Urothelium cell line (cell line): ENCODE data around the gene NKD1.

Experiments used
- DNase-seq: peaks from one replicate; pipeline ENCODE4 v3.0.0; 2011; ENCODE audit warnings: low spot score, mixed read lengths
- FAIRE-seq: peaks from 2 replicates; lab custom pipeline; 2011; peaks lifted over from hg19 to GRCh38; lab: Jason Lieb, UNC

NKD1 gene

GRCh38 chr16:50519001-50519400 is 29.2 kb upstream of the NKD1 start:
- no peak for DNase-seq
- no peak for FAIRE-seq

- DNase-seq (no peak), FAIRE-seq (no peak)
These were observed 28.6 kb upstream of the NKD1 start for GRCh38 chr16:50519602-50520001.

- FAIRE-seq = no peak
- DNase-seq = peak; percentile 44
These were observed 27.5 kb upstream of the NKD1 start for GRCh38 chr16:50520451-50521245.

DNA sequence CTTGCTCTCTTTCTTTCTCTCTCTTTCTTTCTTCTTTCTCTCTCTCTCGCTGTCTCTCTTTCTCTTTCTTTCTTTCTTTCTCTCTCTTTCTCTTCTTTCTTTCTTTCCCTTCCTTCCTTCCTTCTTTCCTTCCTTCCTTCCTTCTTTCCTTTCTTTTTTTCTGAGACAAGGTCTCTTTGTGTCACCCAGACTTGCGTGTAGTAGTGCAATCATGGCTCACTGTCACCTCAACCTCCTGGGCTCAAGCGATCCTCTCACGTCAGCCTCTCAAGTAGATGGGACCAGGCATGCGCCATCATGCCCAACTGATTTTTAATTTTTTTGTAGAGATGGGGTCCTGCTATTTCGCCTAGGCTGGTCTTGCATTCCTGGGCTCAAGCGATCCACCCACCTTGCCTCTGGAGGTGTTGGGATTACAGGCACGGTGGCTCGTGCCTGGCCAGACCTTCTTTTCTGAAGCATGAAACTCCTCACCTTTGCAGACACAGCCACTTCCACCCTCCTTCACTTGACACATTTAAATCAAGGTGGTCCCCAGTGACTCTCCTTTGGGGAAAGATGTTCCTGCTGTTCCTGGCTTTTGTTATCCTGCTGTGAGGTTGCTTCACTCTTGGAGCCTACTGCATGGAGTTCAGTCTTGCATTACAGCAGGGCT is 26.8 kb upstream of the NKD1 start:
- DNase-seq = no peak

DNA sequence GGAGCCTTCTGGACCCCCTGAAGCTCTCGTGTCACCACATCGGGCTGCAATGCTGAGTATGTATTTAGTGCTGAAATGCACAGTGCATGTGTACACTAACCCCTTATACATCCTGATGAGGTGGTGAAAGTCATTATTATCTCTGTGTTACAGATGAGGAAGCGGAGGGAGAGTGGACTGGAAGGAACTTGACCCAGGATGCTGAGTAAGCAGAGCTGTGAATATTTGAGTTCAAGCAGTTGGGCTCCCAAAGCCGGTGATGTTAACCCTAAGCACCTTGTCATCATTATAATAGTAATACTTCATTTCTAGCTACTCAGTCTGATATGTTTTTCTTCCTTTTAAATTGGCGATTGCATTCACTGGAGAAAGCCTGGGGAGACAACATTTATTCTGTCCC is 25.9 kb upstream of the NKD1 start:
- FAIRE-seq = no peak
- DNase-seq = no peak

More for the DNA sequence above, 26.8 kb upstream of the NKD1 start:
- FAIRE-seq = no peak

DNA sequence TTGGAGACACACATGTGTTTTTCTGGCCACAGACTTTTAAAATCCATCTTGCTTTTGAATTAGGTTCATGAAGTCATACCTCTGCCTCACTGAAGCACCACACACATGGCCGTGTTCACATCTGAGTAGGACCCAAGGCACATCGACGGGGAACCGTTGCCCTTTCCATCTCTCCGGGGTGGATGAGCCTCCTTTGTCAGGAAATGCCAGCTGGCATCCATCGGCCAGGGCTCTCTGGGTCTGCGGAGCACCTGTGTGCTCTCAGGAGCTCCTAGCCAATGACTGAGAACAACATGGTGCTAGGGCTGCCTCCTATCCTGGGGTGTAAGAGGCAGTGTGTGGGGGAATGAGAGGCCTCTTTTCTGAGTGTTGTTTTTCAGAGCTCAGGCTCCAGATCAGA is 24.5 kb upstream of the NKD1 start:
- FAIRE-seq = no peak
- DNase-seq = no peak

DNA sequence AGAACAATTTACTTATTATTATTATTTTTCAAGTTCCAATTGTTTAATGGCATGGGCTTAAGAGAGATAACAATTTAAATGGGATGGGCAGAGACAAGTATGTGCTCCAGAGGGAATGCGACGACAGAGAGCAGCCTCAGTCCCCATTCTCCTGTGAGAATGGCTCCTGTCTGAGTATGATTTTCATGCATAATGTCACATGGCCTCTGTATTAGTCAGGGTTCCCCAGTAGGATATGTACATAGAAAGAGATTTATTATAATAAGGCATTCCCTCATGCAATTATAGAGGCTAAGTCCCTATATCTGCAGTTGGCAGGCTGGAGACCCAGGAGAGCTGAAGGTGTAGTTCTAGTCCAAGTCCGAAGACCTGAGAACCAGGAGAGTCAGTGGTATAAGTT is 22.9 kb upstream of the NKD1 start:
- DNase-seq (no peak), FAIRE-seq (no peak)

DNA sequence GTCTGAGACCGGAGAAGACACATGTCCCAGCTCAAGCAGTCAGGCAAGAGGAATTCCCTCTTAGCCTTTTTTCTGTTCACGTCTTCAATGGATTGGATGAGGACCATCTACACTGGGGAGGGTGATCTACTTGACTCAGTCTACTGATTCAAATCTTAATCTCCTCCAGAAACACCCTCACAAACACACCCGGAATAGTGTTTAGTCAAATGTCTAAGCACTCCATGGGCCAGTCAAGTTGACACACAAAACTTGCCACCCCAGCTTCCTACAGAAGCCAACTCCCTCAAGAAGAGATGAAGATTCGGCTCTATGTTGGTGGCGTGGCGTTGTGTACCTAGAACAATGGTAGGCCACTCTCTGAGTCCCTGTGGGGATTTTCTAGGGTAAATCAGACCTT is 22.5 kb upstream of the NKD1 start:
- DNase-seq = no peak
- FAIRE-seq = no peak

- DNase-seq = no peak
- FAIRE-seq = no peak
These were observed 21.9 kb upstream of the NKD1 start for GRCh38 chr16:50526249-50526648.

DNA sequence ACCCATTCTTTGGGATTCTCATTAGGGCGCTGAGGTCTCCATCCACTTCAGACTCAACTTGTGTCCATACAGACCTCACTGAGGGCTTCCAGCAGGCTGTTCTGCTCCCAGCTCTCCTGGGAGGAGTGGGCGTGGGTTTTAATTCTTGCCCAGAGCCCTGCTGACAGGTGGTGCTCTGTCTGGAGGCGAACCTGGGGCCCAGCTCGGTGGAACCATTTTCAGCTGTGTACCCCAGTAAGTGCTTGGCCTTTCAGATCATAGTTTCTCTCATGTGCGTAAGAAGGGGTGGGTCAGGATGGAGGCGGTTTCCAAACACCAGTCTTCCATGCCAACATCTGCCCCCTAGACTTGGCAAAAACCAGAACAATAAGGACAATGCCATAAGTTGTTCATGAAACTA is 21.4 kb upstream of the NKD1 start:
- DNase-seq (no peak), FAIRE-seq (no peak)

GRCh38 chr16:50528820-50529219 is 19.4 kb upstream of the NKD1 start:
- no peak for FAIRE-seq
- no peak for DNase-seq

DNA sequence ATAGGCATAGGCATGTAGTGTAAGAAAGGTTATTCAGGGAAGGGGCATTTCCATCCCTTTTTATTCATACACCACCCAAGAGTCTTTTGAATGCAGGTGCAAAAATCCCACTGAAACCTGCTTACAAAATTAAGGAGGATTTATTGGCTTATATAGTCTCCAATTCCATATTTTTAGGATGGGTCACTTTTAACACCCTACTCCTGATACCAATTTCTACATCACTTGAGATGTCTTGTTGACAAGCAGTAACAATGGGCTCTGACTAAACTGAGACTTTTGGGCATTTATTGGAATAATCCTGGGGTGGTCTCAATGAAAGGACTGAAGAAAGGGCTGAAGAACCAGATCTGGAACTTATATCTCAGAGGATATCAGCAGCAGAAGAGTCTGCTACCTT is 18.9 kb upstream of the NKD1 start:
- no peak for DNase-seq
- no peak for FAIRE-seq

GRCh38 chr16:50530277-50531236 is 17.6 kb upstream of the NKD1 start:
- DNase-seq (no peak), FAIRE-seq (no peak)

- DNase-seq (no peak), FAIRE-seq (no peak)
These were observed 16.8 kb upstream of the NKD1 start for GRCh38 chr16:50531359-50531758.

DNA sequence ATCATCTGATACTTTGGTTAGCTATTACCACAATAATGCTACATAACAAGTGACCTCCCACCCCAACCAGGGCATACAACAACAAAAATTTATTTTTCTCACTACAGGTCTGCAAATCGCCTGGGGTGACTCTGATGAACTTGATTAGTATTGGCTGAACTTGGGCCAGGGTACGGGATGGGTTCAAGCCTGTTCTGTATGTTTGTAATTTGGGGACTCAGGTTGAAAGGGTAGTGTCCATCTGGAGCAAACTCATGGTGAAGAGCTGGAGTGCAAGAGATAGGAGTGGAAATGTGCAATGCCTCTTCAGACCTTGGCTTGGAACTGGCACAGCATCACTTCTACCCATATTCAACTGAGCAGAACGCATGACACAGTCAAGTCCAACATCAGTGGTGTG is 16.3 kb upstream of the NKD1 start:
- FAIRE-seq = no peak

DNA sequence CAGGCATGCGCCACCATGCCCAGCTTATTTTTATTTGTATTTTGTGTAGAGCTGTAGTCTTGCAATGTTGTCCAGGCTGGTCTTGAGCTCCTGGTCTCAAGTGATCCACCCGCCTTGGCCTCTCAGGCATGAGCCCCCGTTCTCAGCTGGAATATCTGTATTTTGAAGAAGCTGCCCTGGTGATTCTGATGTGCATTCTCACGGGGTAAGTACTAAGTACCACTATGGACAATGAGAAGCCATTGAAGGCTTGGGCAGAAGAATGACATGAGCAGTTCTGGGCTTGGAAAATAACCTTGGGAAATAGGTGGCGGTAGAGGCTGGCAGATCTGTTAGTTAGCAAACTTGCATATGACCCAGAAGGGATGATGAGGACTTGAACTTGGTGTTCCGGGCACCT is 15.6 kb upstream of the NKD1 start:
- FAIRE-seq (no peak), DNase-seq (no peak)

More for the DNA sequence above, 16.3 kb upstream of the NKD1 start:
- no peak for DNase-seq

DNA sequence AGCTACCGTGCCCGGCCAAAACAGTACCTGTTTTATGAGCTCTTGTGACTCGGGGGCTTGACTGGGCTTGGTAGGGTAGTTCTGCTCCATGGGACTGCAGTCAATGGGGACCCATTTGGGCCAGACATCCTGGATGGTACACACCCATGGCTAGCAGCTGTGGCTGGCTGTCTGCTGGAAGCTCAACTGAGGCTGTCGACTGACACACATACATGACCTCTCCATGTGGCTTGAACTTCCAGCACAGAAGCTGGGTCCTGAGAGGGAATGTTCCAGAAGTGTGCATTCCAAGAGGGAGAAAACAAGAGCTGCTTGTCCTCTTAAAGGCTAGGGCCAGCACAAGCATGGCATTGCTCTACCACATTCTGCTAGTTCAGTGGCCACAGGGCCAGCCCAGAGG is 14.9 kb upstream of the NKD1 start:
- no peak for FAIRE-seq
- DNase-seq = no peak

- no peak for DNase-seq
- FAIRE-seq = no peak
These were observed 14.1 kb upstream of the NKD1 start for GRCh38 chr16:50534091-50534490.

GRCh38 chr16:50534556-50534955 is 13.6 kb upstream of the NKD1 start:
- DNase-seq = no peak
- FAIRE-seq = no peak

GRCh38 chr16:50534958-50535357 is 13.2 kb upstream of the NKD1 start:
- DNase-seq (no peak), FAIRE-seq (no peak)

DNA sequence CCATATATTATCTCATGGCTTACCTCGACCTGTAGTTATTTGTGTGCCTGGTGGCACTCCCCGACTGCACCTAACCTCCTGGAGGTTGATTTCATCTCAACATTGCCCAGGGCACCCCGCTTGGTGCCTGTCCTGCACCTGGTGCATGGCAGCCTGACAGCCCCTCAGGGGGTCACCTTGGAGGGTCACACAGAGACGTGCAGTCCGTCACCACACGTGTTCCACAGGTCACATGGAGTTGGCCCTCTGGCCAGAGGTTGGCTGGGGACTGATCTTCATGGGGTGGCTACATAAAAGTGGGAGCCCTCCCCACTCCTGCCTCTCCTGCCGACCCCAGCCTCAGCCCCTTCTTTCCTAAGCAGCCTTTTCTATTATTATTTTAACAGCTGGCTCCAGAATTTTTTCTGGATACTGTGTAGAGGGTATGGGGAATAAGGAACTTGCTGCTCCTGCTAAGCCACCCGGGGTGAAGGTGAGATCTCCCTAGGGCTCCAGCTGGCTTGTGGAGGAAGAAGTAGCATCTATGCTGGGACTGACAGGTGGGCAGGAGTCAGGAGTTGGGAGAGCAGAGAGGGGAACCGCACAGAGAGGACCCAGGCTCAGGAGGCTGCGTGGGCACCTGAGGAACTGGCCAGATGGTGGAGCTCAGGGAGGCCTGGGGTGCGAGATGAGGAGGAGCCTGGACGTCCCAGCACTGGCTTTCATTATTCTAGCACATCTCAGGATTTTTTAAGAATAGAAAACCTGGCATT is 12.5 kb upstream of the NKD1 start:
- DNase-seq (no peak), FAIRE-seq (no peak)
